Measurements from ENCODE around the gene SNX33.

Gene SNX33

DNA sequence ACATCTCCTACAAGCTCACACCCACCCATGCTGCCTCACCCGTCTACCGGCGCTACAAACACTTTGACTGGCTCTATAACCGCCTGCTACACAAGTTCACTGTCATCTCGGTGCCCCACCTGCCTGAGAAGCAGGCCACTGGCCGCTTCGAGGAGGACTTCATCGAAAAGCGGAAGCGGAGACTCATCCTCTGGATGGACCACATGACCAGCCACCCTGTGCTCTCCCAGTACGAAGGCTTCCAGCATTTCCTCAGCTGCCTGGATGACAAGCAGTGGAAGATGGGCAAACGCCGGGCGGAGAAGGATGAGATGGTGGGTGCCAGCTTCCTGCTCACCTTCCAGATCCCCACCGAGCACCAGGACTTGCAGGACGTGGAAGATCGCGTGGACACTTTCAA is 2.1 kb downstream of the SNX33 start:
- H3K4me3 ChIP-seq (ENCODE audit: low read length, poor library complexity, severe bottlenecking): no peak overlapping the region
- H3F3A ChIP-seq (ENCODE audit: low read depth): peaks cover 3% of the 10 kb centered on the region; the same call in 1 of the 2 replicates
- H3K27me3 ChIP-seq (ENCODE audit: insufficient read depth, low read length, poor library complexity, severe bottlenecking): no peaks in the 10 kb centered on the region
- H3K4me2 ChIP-seq (ENCODE audit: low read depth, low read length, poor library complexity, severe bottlenecking): peak overlapping the region; percentile 81
- H3K36me3 ChIP-seq (ENCODE audit: insufficient read depth, low read length): no peaks in the 10 kb centered on the region
- peaks cover 19% of the 10 kb centered on the region; the same call in 1 of the 2 replicates for H3K79me2 ChIP-seq (ENCODE audit: insufficient read depth, low read length)
- no peaks in the 10 kb centered on the region for H3K9me3 ChIP-seq (ENCODE audit: insufficient read depth, low read depth, low read length)
- no peak overlapping the region for H3K9ac ChIP-seq (ENCODE audit: low read depth, low read length, poor library complexity, severe bottlenecking)
- no peak overlapping the region for H2AFZ ChIP-seq (ENCODE audit: low read length)
- no peaks in the 10 kb centered on the region for H3K9me2 ChIP-seq (replicated peaks; ENCODE audit: low read depth, low read length)
- TF ChIP-seq EZH2phosphoT487 (IDR thresholded peaks at IDR 0.05; ENCODE audit: borderline replicate concordance): no peak
- TF ChIP-seq, protein P1, sequence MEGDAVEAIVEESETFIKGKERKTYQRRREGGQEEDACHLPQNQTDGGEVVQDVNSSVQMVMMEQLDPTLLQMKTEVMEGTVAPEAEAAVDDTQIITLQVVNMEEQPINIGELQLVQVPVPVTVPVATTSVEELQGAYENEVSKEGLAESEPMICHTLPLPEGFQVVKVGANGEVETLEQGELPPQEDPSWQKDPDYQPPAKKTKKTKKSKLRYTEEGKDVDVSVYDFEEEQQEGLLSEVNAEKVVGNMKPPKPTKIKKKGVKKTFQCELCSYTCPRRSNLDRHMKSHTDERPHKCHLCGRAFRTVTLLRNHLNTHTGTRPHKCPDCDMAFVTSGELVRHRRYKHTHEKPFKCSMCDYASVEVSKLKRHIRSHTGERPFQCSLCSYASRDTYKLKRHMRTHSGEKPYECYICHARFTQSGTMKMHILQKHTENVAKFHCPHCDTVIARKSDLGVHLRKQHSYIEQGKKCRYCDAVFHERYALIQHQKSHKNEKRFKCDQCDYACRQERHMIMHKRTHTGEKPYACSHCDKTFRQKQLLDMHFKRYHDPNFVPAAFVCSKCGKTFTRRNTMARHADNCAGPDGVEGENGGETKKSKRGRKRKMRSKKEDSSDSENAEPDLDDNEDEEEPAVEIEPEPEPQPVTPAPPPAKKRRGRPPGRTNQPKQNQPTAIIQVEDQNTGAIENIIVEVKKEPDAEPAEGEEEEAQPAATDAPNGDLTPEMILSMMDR (conservative IDR thresholded peaks at IDR 0.05; ENCODE audit: low read length): no peak
- no peaks in the 10 kb centered on the region for H4K20me1 ChIP-seq (ENCODE audit: insufficient read depth, low read length, poor library complexity, severe bottlenecking)
- H3K4me1 ChIP-seq (ENCODE audit: insufficient read depth, low read length, poor library complexity, severe bottlenecking): peaks cover 50% of the 10 kb centered on the region

DNA sequence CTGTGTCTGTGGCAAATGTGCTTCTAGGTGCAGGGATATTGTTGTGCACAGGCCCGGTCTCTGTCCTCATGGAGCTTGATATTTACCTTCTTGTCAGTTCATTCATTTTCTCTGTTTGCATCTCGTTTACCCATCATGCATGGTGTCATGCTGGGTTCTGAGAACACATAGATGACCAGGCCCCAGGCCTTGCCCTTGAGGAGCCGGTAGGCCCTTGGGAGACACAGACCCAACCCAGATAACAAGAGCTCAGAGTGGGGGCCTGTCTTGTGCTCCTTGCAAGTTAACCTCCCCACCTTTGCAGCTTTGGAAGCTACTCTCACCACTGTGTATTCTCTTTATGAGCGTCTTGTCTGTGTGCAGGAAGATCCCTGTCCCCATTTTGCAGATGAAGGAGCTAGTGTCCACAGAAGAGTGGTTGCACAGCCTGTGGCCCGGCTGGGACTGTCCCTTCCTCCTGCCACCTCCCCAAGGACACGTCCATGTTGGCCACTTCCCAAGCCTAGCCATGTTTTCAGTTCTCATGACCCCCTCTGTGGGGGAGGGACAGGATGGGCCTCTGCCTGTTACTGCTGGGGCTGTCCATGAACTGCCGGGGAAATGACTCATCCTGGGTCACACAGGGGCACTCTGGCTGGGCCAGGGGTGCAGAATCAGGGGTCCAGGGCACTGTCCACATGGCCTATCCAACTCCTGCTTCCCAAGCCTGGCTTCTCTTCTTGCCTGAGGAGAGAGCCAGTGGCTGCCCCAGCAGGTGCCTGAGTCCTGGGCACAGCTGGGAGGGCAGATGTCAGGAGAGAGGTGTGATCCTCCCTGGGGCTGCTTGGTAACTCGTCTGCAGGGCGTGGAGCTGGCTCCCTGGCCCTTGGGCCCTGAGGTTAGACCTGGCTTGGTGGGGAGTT is 3.4 kb downstream of the SNX33 start:
- Histone ChIP-seq H3K4me2 (ENCODE audit: low read depth, low read length, poor library complexity, severe bottlenecking) (peak overlapping the region; percentile 81), H3K4me1 (ENCODE audit: insufficient read depth, low read length, poor library complexity, severe bottlenecking) (peaks cover 50% of the 10 kb centered on the region), H3K9me2 (replicated peaks; ENCODE audit: low read depth, low read length) (no peaks in the 10 kb centered on the region), H3K4me3 (ENCODE audit: low read length, poor library complexity, severe bottlenecking) (peak overlapping the region; percentile 66), H4K20me1 (ENCODE audit: insufficient read depth, low read length, poor library complexity, severe bottlenecking) (no peaks in the 10 kb centered on the region), H3F3A (ENCODE audit: low read depth) (peaks cover 3% of the 10 kb centered on the region; the same call in 1 of the 2 replicates), H3K79me2 (ENCODE audit: insufficient read depth, low read length) (peaks cover 19% of the 10 kb centered on the region; the same call in 1 of the 2 replicates), H2AFZ (ENCODE audit: low read length) (no peak overlapping the region), H3K36me3 (ENCODE audit: insufficient read depth, low read length) (no peaks in the 10 kb centered on the region), H3K27me3 (ENCODE audit: insufficient read depth, low read length, poor library complexity, severe bottlenecking) (no peaks in the 10 kb centered on the region), H3K9me3 (ENCODE audit: insufficient read depth, low read depth, low read length) (no peaks in the 10 kb centered on the region), H3K9ac (ENCODE audit: low read depth, low read length, poor library complexity, severe bottlenecking) (peak overlapping the region; percentile 72)
- no peak for TF ChIP-seq EZH2phosphoT487 (IDR thresholded peaks at IDR 0.05; ENCODE audit: borderline replicate concordance)
- TF ChIP-seq, protein P1 (conservative IDR thresholded peaks at IDR 0.05; ENCODE audit: low read length): no peak

DNA sequence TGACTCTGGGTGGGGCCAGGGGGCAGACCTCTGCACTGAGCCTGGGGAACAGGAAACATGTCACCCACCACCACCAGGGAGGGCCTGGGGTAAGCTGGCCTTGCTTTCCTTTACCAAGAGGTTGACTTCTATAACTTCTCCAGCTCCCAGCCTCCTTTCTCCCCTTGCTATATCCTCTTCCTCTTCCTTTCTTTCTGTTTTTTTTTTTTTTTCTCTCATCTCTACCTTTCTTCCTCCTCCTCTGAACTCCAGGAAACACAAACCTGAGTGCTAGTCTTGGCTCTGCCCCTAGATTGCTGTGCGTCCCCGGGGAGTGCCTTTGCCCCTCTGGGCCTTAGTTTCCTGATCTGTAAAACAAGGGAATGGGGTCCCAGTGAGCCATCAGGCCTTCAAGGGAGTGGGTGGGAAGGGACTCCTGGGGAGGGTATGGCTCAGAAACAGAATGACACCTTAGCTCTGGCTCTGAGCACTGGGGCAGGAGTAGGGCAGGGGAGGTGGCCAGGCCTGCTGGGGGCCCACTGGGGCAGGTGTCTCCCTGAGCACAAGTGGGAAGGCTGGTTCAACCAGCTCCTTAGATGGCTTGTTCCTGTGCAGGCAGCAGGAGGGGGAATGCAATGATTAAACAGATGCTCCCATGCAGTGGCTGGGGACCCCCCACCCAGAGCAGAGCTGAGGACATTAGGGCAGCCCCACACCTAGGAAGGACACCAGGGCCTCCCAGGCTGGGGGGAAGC is 4.3 kb downstream of the SNX33 start:
- H3K9me3 ChIP-seq (ENCODE audit: insufficient read depth, low read depth, low read length): no peaks in the 10 kb centered on the region
- H3K36me3 ChIP-seq (ENCODE audit: insufficient read depth, low read length): no peaks in the 10 kb centered on the region
- no peaks in the 10 kb centered on the region for H4K20me1 ChIP-seq (ENCODE audit: insufficient read depth, low read length, poor library complexity, severe bottlenecking)
- no peak overlapping the region for H2AFZ ChIP-seq (ENCODE audit: low read length)
- peaks cover 42% of the 10 kb centered on the region for H3K4me1 ChIP-seq (ENCODE audit: insufficient read depth, low read length, poor library complexity, severe bottlenecking)
- peak overlapping the region; percentile 66 for H3K4me3 ChIP-seq (ENCODE audit: low read length, poor library complexity, severe bottlenecking)
- H3K9ac ChIP-seq (ENCODE audit: low read depth, low read length, poor library complexity, severe bottlenecking): peak overlapping the region; percentile 72
- peak overlapping the region; percentile 81 for H3K4me2 ChIP-seq (ENCODE audit: low read depth, low read length, poor library complexity, severe bottlenecking)
- peaks cover 19% of the 10 kb centered on the region; the same call in 1 of the 2 replicates for H3K79me2 ChIP-seq (ENCODE audit: insufficient read depth, low read length)
- no peaks in the 10 kb centered on the region for H3K9me2 ChIP-seq (replicated peaks; ENCODE audit: low read depth, low read length)
- no peaks in the 10 kb centered on the region for H3K27me3 ChIP-seq (ENCODE audit: insufficient read depth, low read length, poor library complexity, severe bottlenecking)
- no peak for TF ChIP-seq EZH2phosphoT487 (IDR thresholded peaks at IDR 0.05; ENCODE audit: borderline replicate concordance)
- TF ChIP-seq, protein P1 (conservative IDR thresholded peaks at IDR 0.05; ENCODE audit: low read length): no peak
- H3F3A ChIP-seq (ENCODE audit: low read depth): peaks cover 3% of the 10 kb centered on the region; the same call in 1 of the 2 replicates

All from Loucy (cell line).